Measurements from ENCODE around the gene NFATC2IP.

The NFATC2IP gene

GRCh38 chr16:28950648-28951409 lies at the start of gene NFATC2IP:
TSS of gene NFATC2IP (plus strand) at chr16:28950937. CDS start at chr16:28951012, 75 bp downstream.
- no peak for TF ChIP-seq CTCF (IDR thresholded peaks at IDR 0.05; ENCODE audit: low read depth, low read length)
- DNase-seq (ENCODE audit: extremely low read depth, low read depth): peak; percentile 100

- TF ChIP-seq CTCF (IDR thresholded peaks at IDR 0.05; ENCODE audit: low read depth, low read length): no peak
- no peak for DNase-seq (ENCODE audit: extremely low read depth, low read depth)
These were observed 48.9 kb upstream of the NFATC2IP start for GRCh38 chr16:28901862-28902261.

GRCh38 chr16:28902909-28903308 lies 47.8 kb upstream of the NFATC2IP start:
- no peak for TF ChIP-seq CTCF (IDR thresholded peaks at IDR 0.05; ENCODE audit: low read depth, low read length)
- no peak for DNase-seq (ENCODE audit: extremely low read depth, low read depth)

- TF ChIP-seq CTCF (IDR thresholded peaks at IDR 0.05; ENCODE audit: low read depth, low read length): no peak
- DNase-seq (ENCODE audit: extremely low read depth, low read depth): no peak
These were observed 47.2 kb upstream of the NFATC2IP start for GRCh38 chr16:28903344-28904042.

GRCh38 chr16:28904363-28904762 lies 46.4 kb upstream of the NFATC2IP start:
- DNase-seq (ENCODE audit: extremely low read depth, low read depth): no peak
- TF ChIP-seq CTCF (IDR thresholded peaks at IDR 0.05; ENCODE audit: low read depth, low read length): no peak

GRCh38 chr16:28904828-28905227 lies 45.9 kb upstream of the NFATC2IP start:
- DNase-seq (ENCODE audit: extremely low read depth, low read depth): no peak
- TF ChIP-seq CTCF (IDR thresholded peaks at IDR 0.05; ENCODE audit: low read depth, low read length): no peak

GRCh38 chr16:28905229-28905754 lies 45.4 kb upstream of the NFATC2IP start:
- no peak for TF ChIP-seq CTCF (IDR thresholded peaks at IDR 0.05; ENCODE audit: low read depth, low read length)
- no peak for DNase-seq (ENCODE audit: extremely low read depth, low read depth)
